Measurements from ENCODE around the gene EPB41L5.

Gene EPB41L5

DNA sequence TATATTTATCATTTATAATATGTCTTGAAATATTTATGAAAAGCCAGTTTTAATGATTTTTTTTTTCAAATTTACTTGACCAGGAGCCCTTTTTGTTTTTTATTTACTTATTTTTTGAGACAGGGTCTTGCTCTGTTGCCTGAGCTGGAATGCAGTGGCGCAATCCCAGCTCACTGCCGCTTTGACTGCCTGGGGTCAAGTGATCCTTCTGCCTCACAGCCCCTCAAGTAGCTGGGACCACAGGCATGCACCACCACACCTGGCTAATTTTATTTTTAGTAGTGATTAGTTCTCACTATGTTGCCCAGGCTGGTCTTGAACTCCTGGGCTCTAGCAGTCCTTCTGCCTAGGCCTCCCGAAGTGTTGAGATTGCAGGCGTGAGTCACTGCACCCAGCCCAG is 5.7 kb downstream of the EPB41L5 start:
- TF ChIP-seq GATA3 (IDR thresholded peaks at IDR 0.05; ENCODE audit: low read depth, low read length): no peak
- TF ChIP-seq GATA2 (IDR thresholded peaks at IDR 0.05; ENCODE audit: low read depth, low read length): no peak

DNA sequence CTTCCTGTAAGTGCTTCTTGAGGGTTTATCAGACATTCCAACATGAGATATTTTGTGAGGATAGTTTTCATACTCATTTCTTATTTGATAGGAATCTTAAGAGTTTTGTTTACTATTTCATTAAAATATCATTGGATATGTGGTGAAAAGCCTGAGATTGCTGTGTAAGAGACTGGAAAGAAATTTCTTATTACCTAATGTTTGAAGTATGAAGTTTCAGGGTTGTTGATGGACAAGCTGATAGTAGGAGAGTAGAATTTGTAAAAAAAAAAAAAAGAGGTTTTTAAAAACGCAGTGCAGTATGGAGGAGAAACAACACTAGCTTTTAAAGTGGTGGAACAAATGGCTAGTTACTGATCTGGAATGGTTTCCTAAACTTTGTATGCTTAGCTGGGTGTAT is 7.7 kb downstream of the EPB41L5 start:
- TF ChIP-seq GATA3 (IDR thresholded peaks at IDR 0.05; ENCODE audit: low read depth, low read length) (no peak), GATA2 (IDR thresholded peaks at IDR 0.05; ENCODE audit: low read depth, low read length) (no peak)

DNA sequence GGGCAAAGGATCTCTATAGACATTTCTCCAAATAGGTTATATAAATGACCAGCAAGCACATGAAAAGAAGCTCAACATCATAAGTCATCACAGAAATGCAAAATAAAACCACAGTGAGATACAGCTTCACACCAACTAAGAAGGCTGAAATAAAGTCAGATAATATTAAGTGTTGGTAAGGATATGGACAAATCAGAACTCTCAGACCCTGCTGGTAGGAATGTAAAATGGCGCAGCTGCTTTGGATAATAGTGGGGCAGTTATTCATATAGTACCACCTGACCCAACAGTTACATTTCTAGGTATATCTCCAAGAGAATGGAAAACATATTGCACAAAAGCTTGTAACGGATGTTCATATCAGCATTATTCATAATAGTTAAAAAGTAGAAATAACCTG is 14.0 kb downstream of the EPB41L5 start:
- TF ChIP-seq GATA3 (IDR thresholded peaks at IDR 0.05; ENCODE audit: low read depth, low read length) (no peak), GATA2 (IDR thresholded peaks at IDR 0.05; ENCODE audit: low read depth, low read length) (no peak)

DNA sequence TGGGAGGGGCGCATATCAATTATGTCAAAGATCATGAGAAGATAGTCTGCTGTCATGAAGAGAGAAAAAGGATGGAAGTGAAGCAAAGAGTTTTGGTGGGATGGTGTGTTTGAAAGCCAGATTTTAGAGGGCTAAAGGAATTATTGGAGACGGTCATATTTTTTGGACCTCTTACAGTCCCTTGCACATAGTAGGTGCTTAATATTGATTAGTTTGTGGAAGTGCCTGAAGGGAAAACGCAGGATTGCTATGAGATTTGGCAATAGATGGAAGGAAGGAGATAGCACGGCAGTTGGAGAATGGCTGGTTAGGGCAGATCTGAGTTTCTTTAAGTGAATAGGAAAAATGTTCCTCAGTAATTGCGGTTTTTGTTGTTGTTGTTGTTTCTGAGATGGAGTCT is 15.9 kb downstream of the EPB41L5 start:
- TF ChIP-seq GATA2 (IDR thresholded peaks at IDR 0.05; ENCODE audit: low read depth, low read length): no peak
- TF ChIP-seq GATA3 (IDR thresholded peaks at IDR 0.05; ENCODE audit: low read depth, low read length): no peak

DNA sequence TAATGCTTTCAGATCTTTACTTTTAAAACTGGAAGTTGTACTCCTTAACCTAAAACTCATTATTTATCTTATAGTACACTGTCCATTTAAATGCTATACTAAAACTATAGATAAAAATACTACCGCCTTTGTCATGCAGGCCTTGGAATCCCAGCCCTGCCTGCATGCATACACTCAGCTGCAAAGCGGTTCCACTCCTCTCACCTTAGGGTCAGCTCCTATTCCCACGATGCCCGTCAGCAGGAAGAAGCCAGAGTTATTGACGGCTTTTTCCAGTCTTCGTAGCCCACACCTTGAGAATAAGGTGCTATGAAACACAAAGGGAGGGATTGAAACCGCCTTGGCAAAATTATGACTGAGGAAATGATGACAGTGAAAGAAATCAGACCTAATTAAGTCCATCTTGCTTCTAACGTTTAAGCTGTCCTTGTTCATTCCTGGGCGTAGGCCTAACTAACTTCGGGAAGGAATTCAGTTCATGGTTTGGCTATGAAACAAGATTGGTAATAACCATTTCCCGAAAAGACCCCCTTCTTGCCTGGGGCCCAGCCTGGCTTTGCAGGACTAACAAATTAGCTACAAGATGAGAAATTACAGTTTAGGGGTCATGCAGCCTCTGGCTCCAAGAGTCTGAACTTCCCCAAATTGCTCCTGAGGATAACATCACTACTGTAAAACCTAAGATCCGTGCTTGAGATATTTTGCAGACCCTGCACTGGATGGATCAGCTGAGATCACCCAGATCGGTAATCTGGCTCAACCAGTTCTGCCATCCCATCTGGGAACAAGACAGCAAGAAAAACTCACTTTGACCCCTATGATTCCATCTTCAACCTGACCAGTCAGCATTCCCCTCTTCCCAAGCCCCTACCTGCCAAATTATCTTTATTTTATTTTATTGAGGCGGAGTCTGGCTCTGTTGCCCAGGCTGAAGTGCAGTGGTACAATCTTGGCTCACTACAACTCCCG is 17.1 kb downstream of the EPB41L5 start:
- TF ChIP-seq GATA3 (IDR thresholded peaks at IDR 0.05; ENCODE audit: low read depth, low read length): no peak
- TF ChIP-seq GATA2 (IDR thresholded peaks at IDR 0.05; ENCODE audit: low read depth, low read length): no peak

DNA sequence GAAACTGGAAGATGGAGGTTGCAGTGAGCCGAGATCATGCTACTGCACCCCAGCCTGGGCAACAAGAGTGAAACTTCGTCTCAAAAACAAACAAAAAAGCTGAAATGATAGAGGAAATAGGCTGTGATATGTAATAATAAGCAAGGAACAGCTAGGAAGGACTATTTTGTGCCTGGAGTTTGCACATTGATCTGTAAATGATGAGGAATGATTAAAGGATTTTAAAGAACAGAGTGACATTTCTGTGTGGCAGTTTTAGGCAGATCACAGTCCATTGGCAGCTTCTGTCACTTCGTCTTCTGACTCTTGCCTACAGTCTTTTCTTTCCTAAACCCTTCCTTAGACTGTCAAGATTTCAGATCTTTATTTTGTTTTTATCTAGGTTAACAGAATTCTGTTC is 19.4 kb downstream of the EPB41L5 start:
- TF ChIP-seq GATA2 (IDR thresholded peaks at IDR 0.05; ENCODE audit: low read depth, low read length) (no peak), GATA3 (IDR thresholded peaks at IDR 0.05; ENCODE audit: low read depth, low read length) (no peak)

DNA sequence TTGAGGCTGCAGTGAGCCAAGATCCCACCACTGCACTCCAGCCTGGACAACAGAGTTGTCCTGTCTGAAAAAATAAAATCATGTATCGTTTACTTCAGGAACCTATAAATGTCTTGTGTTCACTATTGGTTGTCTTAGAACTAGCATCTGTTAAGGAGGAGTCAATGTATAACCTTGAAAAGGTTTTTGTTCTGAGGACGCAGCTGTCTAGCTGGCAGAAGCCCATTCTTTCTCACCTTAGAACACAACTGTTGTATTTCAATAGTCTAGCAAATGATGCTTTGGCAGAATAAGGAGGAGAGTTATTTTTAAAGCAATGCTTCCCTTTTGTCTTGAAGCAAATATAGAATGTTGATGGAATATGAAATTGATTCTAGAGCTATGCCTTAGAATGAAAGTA is 21.1 kb downstream of the EPB41L5 start:
- TF ChIP-seq GATA2 (IDR thresholded peaks at IDR 0.05; ENCODE audit: low read depth, low read length) (no peak), GATA3 (IDR thresholded peaks at IDR 0.05; ENCODE audit: low read depth, low read length) (no peak)

DNA sequence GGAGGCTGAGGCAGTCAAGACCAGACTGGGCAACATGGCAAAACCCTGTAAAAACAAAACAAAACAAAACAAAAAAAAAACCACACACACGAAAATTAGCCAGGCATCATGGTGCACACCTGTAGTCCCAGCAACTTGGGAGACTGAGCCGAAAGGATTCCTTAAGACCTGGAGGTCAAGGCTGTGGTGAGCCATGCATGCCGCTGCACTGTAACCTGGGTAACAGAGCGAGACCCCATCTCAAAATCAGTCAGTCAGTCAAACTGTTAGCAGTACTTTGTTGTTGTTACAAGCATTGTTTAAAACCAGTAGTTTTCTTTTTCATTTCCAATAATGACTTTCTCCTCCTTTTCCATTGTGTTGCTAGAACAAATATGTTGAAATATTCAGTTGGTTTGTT is 21.7 kb downstream of the EPB41L5 start:
- TF ChIP-seq GATA2 (IDR thresholded peaks at IDR 0.05; ENCODE audit: low read depth, low read length): no peak
- no peak for TF ChIP-seq GATA3 (IDR thresholded peaks at IDR 0.05; ENCODE audit: low read depth, low read length)

DNA sequence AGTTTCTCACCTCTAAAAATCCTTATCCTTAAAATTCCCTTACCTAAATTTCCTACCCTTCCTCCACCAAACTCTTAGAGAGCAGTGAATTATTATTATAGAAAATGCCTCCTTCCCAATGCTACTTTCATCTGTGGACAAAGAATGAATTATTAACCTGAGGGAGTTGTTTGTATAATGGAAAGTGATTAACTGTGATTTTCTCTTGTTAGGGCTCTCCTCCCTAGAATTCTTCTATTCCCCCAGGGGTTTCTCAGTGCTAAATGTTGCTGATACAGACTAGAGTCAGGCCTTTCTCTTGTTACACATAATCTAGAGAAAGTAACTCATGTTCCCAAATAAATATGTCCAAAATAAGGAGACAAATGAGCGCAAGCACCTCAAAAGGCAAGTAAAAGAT is 23.3 kb downstream of the EPB41L5 start:
- TF ChIP-seq GATA3 (IDR thresholded peaks at IDR 0.05; ENCODE audit: low read depth, low read length) (no peak), GATA2 (IDR thresholded peaks at IDR 0.05; ENCODE audit: low read depth, low read length) (no peak)

DNA sequence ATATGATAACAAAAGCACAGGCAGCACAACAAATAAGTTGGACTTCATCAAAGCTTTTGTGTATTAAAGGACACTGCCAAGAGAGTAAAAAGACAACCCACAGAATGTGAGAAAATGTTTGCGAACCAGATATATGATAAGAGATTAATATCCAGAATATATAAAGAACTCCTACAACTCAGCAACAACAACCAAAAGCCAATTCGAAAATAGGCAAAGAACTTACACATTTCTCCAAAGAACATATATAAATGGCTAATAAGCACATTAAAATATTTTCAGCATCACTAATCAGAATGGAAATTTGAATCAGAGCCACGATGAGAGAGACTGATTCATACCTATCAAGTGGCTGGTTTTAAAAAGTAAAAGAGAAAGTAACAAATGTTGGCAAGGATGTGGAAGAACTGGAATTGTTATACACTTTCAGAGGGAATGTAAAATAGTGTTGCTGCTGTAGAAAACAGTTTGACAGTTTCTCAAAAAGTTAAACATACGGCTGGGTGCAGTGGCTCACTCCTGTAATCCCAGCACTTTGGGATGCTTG is 25.2 kb downstream of the EPB41L5 start:
- no peak for TF ChIP-seq GATA3 (IDR thresholded peaks at IDR 0.05; ENCODE audit: low read depth, low read length)
- TF ChIP-seq GATA2 (IDR thresholded peaks at IDR 0.05; ENCODE audit: low read depth, low read length): no peak

DNA sequence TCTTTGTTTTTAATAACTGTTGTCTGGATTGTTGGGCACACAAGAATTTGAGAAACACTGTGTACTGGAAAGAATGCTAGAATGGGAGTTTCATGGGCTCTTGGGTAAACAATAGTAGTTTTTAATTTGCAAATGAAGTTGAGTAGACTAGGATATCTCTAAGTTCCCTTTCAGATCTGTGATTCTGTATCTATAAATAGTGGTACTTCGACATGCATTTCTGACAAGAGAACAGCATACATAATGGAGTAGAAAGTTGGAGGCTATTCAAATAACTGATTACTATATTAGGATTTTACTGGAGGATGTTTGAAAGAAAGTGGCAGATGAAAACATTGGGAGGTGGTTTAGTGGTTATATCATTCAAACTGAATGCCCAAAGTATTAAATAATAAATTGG is 29.5 kb downstream of the EPB41L5 start:
- TF ChIP-seq GATA3 (IDR thresholded peaks at IDR 0.05; ENCODE audit: low read depth, low read length) (no peak), GATA2 (IDR thresholded peaks at IDR 0.05; ENCODE audit: low read depth, low read length) (no peak)

DNA sequence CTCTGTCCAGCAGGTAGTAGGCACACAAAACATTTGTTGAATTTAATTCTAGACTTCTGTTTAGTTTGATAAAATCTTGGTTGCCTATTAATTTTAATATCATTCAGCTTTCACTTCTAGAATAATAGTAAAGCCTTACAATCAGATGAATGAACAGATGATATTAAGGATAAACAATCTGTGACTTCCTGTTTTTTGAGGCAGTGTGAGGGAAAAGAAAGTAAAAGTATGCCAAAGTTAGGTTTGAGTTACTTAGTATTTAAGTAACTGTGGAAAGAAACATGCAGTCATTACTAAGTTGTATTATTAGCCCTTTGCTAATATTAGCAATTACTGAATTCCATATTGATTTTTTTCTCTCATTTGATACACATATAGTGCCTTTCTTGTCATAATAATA is 31.5 kb downstream of the EPB41L5 start:
- no peak for TF ChIP-seq GATA2 (IDR thresholded peaks at IDR 0.05; ENCODE audit: low read depth, low read length)
- TF ChIP-seq GATA3 (IDR thresholded peaks at IDR 0.05; ENCODE audit: low read depth, low read length): no peak

DNA sequence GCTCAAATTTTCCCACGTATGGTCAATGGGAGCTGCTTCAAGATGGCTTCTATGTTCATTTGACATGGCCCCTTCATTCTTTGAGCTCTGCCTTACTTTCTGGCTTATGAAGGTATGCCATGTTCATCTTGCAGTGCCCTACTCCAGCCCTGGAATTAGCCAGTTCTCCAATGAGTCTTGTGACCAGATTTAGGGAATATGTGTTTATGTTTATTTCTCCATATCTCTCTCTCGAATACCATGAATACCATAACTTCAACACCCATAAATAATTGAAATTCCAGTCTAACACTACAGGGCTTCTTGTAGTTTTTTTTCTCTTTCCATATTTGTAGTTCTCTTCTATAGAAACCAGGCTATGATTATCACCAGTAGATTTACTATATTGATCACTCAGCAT is 39.7 kb downstream of the EPB41L5 start:
- TF ChIP-seq GATA2 (IDR thresholded peaks at IDR 0.05; ENCODE audit: low read depth, low read length) (no peak), GATA3 (IDR thresholded peaks at IDR 0.05; ENCODE audit: low read depth, low read length) (no peak)

DNA sequence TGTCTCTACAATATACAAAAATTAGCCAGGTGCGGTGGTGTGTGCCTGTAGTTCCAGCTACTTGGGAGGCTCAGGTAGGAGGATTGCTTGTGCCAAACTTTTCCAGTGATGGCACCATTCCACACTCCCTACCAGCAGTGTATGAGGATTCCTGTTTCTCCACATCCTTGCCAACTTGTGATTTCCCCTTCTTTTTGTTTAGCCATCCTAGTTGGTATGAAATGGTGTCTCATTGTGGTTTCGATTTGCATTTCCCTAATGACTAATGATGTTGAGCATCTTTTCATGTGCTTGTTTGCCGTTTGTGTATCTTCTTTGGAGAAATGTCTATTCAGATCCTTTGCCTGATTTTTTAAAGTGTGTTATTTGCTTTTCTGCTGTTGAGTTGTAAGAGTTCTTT is 41.0 kb downstream of the EPB41L5 start:
- no peak for TF ChIP-seq GATA3 (IDR thresholded peaks at IDR 0.05; ENCODE audit: low read depth, low read length)
- no peak for TF ChIP-seq GATA2 (IDR thresholded peaks at IDR 0.05; ENCODE audit: low read depth, low read length)

DNA sequence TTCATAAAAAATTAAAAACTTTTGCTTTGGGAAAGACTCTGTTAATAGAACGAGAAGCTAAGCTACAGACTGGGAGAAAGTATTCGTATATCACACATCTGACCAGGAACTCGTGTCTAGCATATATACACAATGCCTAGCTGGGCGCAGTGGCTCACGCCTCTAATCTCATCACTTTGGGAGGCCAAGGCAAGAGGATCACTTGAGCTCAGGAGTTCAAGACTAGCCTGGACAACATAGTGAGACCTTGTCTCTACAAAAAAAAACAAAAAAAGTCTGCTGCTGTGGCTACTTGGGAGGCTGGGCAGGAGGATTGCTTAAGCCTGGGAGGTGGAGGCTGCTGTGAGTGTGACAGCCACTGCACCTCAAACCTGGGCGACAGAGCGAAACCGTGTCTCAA is 46.6 kb downstream of the EPB41L5 start:
- TF ChIP-seq GATA3 (IDR thresholded peaks at IDR 0.05; ENCODE audit: low read depth, low read length): no peak
- no peak for TF ChIP-seq GATA2 (IDR thresholded peaks at IDR 0.05; ENCODE audit: low read depth, low read length)

All from SH-SY5Y (cell line).